Endothelial cell of umbilical vein (primary cell): ENCODE measurements around the gene CERK. TPM values are rescaled to one million over a fixed set of nuclear protein-coding genes. Genes with fewer than 3 reads are reported as not detected.

Experiments
- BruUV-seq: library from RNA; stranded (reverse); fragments of 400-500 nt; replicated peaks from 2 replicates; lab custom pipeline; 2021; lab: Mats Ljungman, UMichigan
- CTCF ChIA-PET: fragments of 300-600, 350-600 bp; sonication (Branson Sonifier 250); formaldehyde crosslinking; loops from one replicate; lab custom pipeline; 2021; ENCODE audit warnings: antibody characterized with exemption, inconsistent platforms; lab: Charles Lee
- POLR2A ChIA-PET: fragments of 300-600, 350-600 bp; sonication (Branson Sonifier 250); formaldehyde crosslinking; loops from one replicate; lab custom pipeline; 2021; ENCODE audit warnings: antibody characterized with exemption, inconsistent platforms; lab: Charles Lee
- DNase-seq: peaks from one replicate; pipeline ENCODE4 v3.0.0-alpha.2; 2011; ENCODE audit warnings: low read depth, low spot score
- FAIRE-seq: peaks from 2 replicates; lab custom pipeline; 2011; peaks lifted over from hg19 to GRCh38; lab: Jason Lieb, UNC
- H2AFZ ChIP-seq: 2 replicates; pipeline ENCODE4 v1.6.0; 2012; ENCODE audit warnings: low read depth, low read length, control low read depth, inconsistent platforms
- H3K27ac ChIP-seq: 2 replicates; pipeline ENCODE4 v1.5.1; 2011; ENCODE audit warnings: low read depth, mild to moderate bottlenecking, control low read depth, low read length, moderate library complexity; ENCODE audit not compliant: insufficient read depth
- H3K27me3 ChIP-seq, 2 experiments: 2 replicates each; pipeline versions ENCODE4 v1.6.0 to v1.6.1; 2011; ENCODE audit warnings: low read length in 2 of 2, mixed read lengths in 1 of 2; ENCODE audit not compliant: control insufficient read depth in 2 of 2, insufficient read depth in 2 of 2
- H3K36me3 ChIP-seq, 2 experiments: 2 replicates in 1 of 2; 3 replicates in 1 of 2; pipeline ENCODE4 v1.5.1; 2011; ENCODE audit warnings: low read length in 2 of 2, mild to moderate bottlenecking in 1 of 2, moderate library complexity in 1 of 2; ENCODE audit not compliant: control insufficient read depth in 2 of 2, insufficient read depth in 2 of 2; ENCODE audit errors: extremely low read depth in 1 of 2
- H3K4me1 ChIP-seq: 3 replicates; pipeline ENCODE4 v1.5.1; 2011; ENCODE audit warnings: mild to moderate bottlenecking, low read length; ENCODE audit not compliant: control insufficient read depth, insufficient read depth; ENCODE audit errors: extremely low read depth
- H3K4me2 ChIP-seq: 2 replicates; pipeline ENCODE4 v1.6.1; 2011; ENCODE audit warnings: low read length, control low read depth, mixed read lengths; ENCODE audit not compliant: insufficient read depth
- H3K4me3 ChIP-seq, 3 experiments: fragments of 200-600 bp in 1 of 3; sonication (generic), shearing (Covaris generic) in 1 of 3; replicated peaks in 1 of 3; 2 replicates each; pipeline ENCODE4 v1.5.1; 2011 to 2016; ENCODE audit warnings: control low read depth in 3 of 3, low read length in 3 of 3, mild to moderate bottlenecking in 2 of 3, inconsistent platforms in 1 of 3, low read depth in 1 of 3, moderate library complexity in 1 of 3; ENCODE audit not compliant: insufficient read depth in 1 of 3
- H3K79me2 ChIP-seq: 2 replicates; pipeline ENCODE4 v1.6.0; 2012; ENCODE audit warnings: low read length, inconsistent platforms; ENCODE audit not compliant: control insufficient read depth, insufficient read depth
- H3K9ac ChIP-seq: replicated peaks from 2 replicates; pipeline ENCODE3; 2011; ENCODE audit warnings: low read length, control low read depth; ENCODE audit not compliant: insufficient read depth; ENCODE audit errors: extremely low read depth
- H3K9me1 ChIP-seq: replicated peaks from 3 replicates; pipeline ENCODE4 v1.6.0; 2011; ENCODE audit warnings: mild to moderate bottlenecking, low read length; ENCODE audit not compliant: control insufficient read depth, insufficient read depth; ENCODE audit errors: extremely low read depth
- H3K9me3 ChIP-seq: replicated peaks from 2 replicates; pipeline ENCODE4 v1.5.1; 2012; ENCODE audit warnings: low read length, inconsistent platforms; ENCODE audit not compliant: control insufficient read depth, insufficient read depth
- H4K20me1 ChIP-seq: replicated peaks from 2 replicates; pipeline ENCODE3; 2011; ENCODE audit warnings: mild to moderate bottlenecking, low read length; ENCODE audit not compliant: control insufficient read depth, insufficient read depth; ENCODE audit errors: extremely low read depth
- EZH2 ChIP-seq: IDR thresholded peaks from 2 replicates; pipeline ENCODE4 v1.6.1; 2012; ENCODE audit warnings: borderline replicate concordance, low read depth, mild to moderate bottlenecking, moderate library complexity, low read length, inconsistent platforms; ENCODE audit not compliant: severe bottlenecking
- FOS ChIP-seq: IDR thresholded peaks from 2 replicates; pipeline ENCODE4 v1.6.1; 2011; ENCODE audit warnings: mild to moderate bottlenecking, low read length, moderate library complexity, borderline replicate concordance; ENCODE audit not compliant: insufficient read depth
- JUN ChIP-seq: IDR thresholded peaks from 2 replicates; pipeline ENCODE4 v1.6.1; 2011; ENCODE audit warnings: borderline replicate concordance, low read depth; ENCODE audit not compliant: insufficient read length, insufficient read depth
- POLR2AphosphoS5 ChIP-seq: IDR thresholded peaks from 2 replicates; pipeline ENCODE4 v1.6.1; 2012; ENCODE audit warnings: low read depth, mild to moderate bottlenecking, control low read depth, low read length, moderate library complexity; ENCODE audit not compliant: insufficient read depth
- dilution Hi-C: fragments of 300-500 bp; cut with MboI; formaldehyde crosslinking; loops from one replicate; pipeline ENCODE4 v1.15.0; 2019; ENCODE audit warnings: low sequenced_read_pairs; ENCODE audit not compliant: extremely low pct_ligation_motif_present
- intact Hi-C: fragments of 100-400 bp; cut with micrococcal nuclease; formaldehyde crosslinking; loops from one replicate; pipeline ENCODE4 v1.10.0; 2022
- polyA plus RNA-seq, 4 experiments: library from polyadenylated mRNA; depleted of rRNA in 3 of 4; stranded (reverse) in 3 of 4; unstranded in 1 of 4; fragments of >200 nt; gene quantifications; 2 replicates each; pipeline versions ENCODE4 v1.2.1 to v1.2.3, GENCODE V29; 2011 to 2012; ENCODE audit warnings: missing spikeins in 1 of 4
- total RNA-seq: library from RNA; stranded (reverse); gene quantifications from 2 replicates; pipeline ENCODE4 v1.2.3, GENCODE V29; 2021
- TF ChIP-seq, protein P1 (sequence below): IDR thresholded peaks from 2 replicates; pipeline ENCODE4 v1.6.1; 2011; ENCODE audit not compliant: insufficient read depth, insufficient read length
- TF ChIP-seq, protein P2 (sequence below), 2 donors: IDR thresholded peaks; 1 replicate in 1 of 2; 2 replicates in 1 of 2; pipeline ENCODE4 v1.5.1; 2011; ENCODE audit warnings: low read length in 2 of 2, mild to moderate bottlenecking in 2 of 2, moderate library complexity in 2 of 2, control low read depth in 1 of 2, inconsistent platforms in 1 of 2, low read depth in 1 of 2; ENCODE audit not compliant: insufficient read depth in 1 of 2; ENCODE audit errors: extremely low read depth in 1 of 2

The CERK gene
- total and polyA plus RNA-seq, 2 donors (not counting 3 experiments of a cell fraction or from before 2014, with no cell fraction given) = 61.1 to 88.0 TPM

DNA sequence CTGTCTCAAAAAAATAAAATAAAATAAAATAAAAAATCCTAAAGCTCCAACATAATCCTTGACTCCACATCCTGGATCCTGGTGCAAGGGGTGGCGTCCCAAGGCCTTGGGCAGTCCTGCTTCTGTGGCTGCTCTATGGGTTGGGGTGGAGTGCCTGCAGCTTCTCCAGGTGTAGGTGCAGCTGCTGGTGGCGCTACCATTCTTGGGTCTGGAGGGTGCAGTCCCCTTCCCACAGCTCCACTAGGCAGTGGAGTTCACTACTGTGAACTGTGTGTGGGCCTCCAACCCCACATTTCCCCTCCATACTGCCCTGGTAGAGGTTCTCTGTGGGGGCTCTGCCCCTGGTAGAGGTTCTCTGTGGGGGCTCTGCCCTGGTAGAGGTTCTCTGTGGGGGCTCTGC lies 17.5 kb upstream of the CERK start:
- dilution Hi-C loops = no loop called here
- H3K79me2 ChIP-seq = no peaks in the 10 kb centered on the region
- no peaks in the 10 kb centered on the region for H3K9me1 ChIP-seq
- ChIA-PET POLR2A (no interaction called here), CTCF (interaction anchor here (1.5 to 2.4 kb wide), 2 partner anchors 17 to 20 kb away, joined by 3 to 9 read pairs; no protein-coding TSS in a partner anchor)
- DNase-seq (no peak), FAIRE-seq (no peak)
- no peaks in the 10 kb centered on the region for H3K27me3 ChIP-seq
- no peak overlapping the region for H3K27ac ChIP-seq
- TF ChIP-seq, protein P1, sequence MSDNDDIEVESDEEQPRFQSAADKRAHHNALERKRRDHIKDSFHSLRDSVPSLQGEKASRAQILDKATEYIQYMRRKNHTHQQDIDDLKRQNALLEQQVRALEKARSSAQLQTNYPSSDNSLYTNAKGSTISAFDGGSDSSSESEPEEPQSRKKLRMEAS = no peak
- TF ChIP-seq, protein P2, sequence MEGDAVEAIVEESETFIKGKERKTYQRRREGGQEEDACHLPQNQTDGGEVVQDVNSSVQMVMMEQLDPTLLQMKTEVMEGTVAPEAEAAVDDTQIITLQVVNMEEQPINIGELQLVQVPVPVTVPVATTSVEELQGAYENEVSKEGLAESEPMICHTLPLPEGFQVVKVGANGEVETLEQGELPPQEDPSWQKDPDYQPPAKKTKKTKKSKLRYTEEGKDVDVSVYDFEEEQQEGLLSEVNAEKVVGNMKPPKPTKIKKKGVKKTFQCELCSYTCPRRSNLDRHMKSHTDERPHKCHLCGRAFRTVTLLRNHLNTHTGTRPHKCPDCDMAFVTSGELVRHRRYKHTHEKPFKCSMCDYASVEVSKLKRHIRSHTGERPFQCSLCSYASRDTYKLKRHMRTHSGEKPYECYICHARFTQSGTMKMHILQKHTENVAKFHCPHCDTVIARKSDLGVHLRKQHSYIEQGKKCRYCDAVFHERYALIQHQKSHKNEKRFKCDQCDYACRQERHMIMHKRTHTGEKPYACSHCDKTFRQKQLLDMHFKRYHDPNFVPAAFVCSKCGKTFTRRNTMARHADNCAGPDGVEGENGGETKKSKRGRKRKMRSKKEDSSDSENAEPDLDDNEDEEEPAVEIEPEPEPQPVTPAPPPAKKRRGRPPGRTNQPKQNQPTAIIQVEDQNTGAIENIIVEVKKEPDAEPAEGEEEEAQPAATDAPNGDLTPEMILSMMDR (IDR thresholded peaks at IDR 0.05; ENCODE audit: extremely low read depth in 1 of 2, insufficient read depth in 1 of 2, low read depth in 1 of 2, low read length in 2 of 2) = no peak
- TF ChIP-seq FOS (no peak), POLR2AphosphoS5 (no peak), EZH2 (no peak), JUN (no peak)
- no peaks in the 10 kb centered on the region for H3K9me3 ChIP-seq
- no peaks in the 10 kb centered on the region for H3K36me3 ChIP-seq
- no peaks in the 10 kb centered on the region for H4K20me1 ChIP-seq
- no peak overlapping the region for H3K4me3 ChIP-seq
- H3K9ac ChIP-seq = no peak overlapping the region
- intact Hi-C loops = no loop called here
- H2AFZ ChIP-seq = no peak overlapping the region
- no peak overlapping the region for H3K4me2 ChIP-seq
- no TSS peak for BruUV-seq
- peaks cover 39% of the 10 kb centered on the region for H3K4me1 ChIP-seq
